Kidney epithelial cell (primary cell): ENCODE measurements around the gene KLF7. TPM values are rescaled to one million over a fixed set of nuclear protein-coding genes. Genes with fewer than 3 reads are reported as not detected.

ENCODE experiments used
- DNase-seq: peaks from one replicate; pipeline ENCODE4 v3.0.0-alpha.2; 2010; ENCODE audit warnings: low read depth
- H3K27me3 ChIP-seq: 2 replicates; pipeline ENCODE4 v1.6.0; 2011; ENCODE audit warnings: low read length; ENCODE audit not compliant: control insufficient read depth, insufficient read depth
- H3K36me3 ChIP-seq: 2 replicates; pipeline ENCODE4 v1.5.1; 2011; ENCODE audit warnings: low read length; ENCODE audit not compliant: control insufficient read depth, insufficient read depth
- H3K4me3 ChIP-seq: 2 replicates; pipeline ENCODE4 v1.5.1; 2011; ENCODE audit warnings: low read depth, mild to moderate bottlenecking, control low read depth, low read length
- CTCF ChIP-seq: IDR thresholded peaks from 2 replicates; pipeline ENCODE4 v1.5.1; 2011; ENCODE audit warnings: mild to moderate bottlenecking, moderate library complexity, low read length, control low read depth, inconsistent platforms; ENCODE audit not compliant: insufficient read depth, poor library complexity, severe bottlenecking
- total RNA-seq: library from RNA; depleted of rRNA; stranded (reverse); fragments of >200 nt; gene quantifications from 2 replicates; pipeline ENCODE4 v1.2.3, GENCODE V29; 2015

Gene KLF7
- total RNA-seq, 1 donor from 2014 or later = 58.7 TPM

- Histone ChIP-seq H3K4me3 (no peak overlapping the region), H3K27me3 (no peaks in the 10 kb centered on the region), H3K36me3 (no peaks in the 10 kb centered on the region)
- no peak for DNase-seq
- TF ChIP-seq CTCF = no peak
These were observed 9.1 kb downstream of the KLF7 start for GRCh38 chr2:207156451-207157161.

- H3K4me3 ChIP-seq = no peak overlapping the region
- DNase-seq = no peak
- no peak for TF ChIP-seq CTCF
- no peaks in the 10 kb centered on the region for H3K27me3 ChIP-seq
- no peaks in the 10 kb centered on the region for H3K36me3 ChIP-seq
These were observed 10.0 kb downstream of the KLF7 start for GRCh38 chr2:207155516-207156444.

GRCh38 chr2:207154556-207155510, 10.9 kb downstream of the KLF7 start:
- H3K4me3 ChIP-seq = no peak overlapping the region
- no peaks in the 10 kb centered on the region for H3K27me3 ChIP-seq
- no peak for TF ChIP-seq CTCF
- no peak for DNase-seq
- H3K36me3 ChIP-seq = no peaks in the 10 kb centered on the region

- H3K36me3 ChIP-seq = peaks cover 3% of the 10 kb centered on the region
- H3K27me3 ChIP-seq = no peaks in the 10 kb centered on the region
- TF ChIP-seq CTCF = no peak
- no peak for DNase-seq
- H3K4me3 ChIP-seq = no peak overlapping the region
These were observed 12.3 kb downstream of the KLF7 start for GRCh38 chr2:207153266-207153975.

- Histone ChIP-seq H3K4me3 (no peak overlapping the region), H3K36me3 (peaks cover 3% of the 10 kb centered on the region), H3K27me3 (no peaks in the 10 kb centered on the region)
- TF ChIP-seq CTCF = no peak
- no peak for DNase-seq
These were observed 14.7 kb downstream of the KLF7 start for GRCh38 chr2:207151048-207151447.
